ENCODE data around the gene C16orf46. TPM values are rescaled to one million over a fixed set of nuclear protein-coding genes. Genes with fewer than 3 reads are reported as not detected.
"Not testable (repeated sequence)": the region's sequence is repeated elsewhere in the genome, so short reads cannot be mapped to it uniquely, and the experiment has no call there.

C16orf46 gene
- total RNA-seq, 1 donor from 2014 or later, result 0.35 TPM

DNA sequence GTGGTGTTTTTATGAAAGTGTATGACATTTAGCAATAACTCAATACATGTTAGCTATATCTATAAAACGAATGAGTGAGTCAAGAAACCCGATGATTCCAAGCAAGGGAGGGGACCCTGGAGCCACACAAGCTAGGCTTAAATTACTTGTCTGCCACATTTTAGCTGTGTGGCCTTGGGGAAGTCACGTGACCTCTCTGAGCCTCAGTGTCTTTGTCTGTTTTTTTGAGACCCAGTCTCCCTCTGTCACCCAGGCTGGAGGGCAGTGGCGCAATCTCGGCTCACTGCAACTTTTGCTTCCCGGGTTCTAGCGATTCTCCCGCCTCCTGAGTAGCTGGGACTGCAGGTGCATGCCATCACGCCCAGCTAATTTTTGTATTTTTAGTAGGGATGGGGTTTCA is 39.2 kb upstream of the C16orf46 start:
- no peaks in the 10 kb centered on the region for H3K36me3 Mint-ChIP-seq (ENCODE audit: low read depth)
- H3K4me3 Mint-ChIP-seq (ENCODE audit: unreplicated experiment), result no peak overlapping the region
- H3K9me3 Mint-ChIP-seq (ENCODE audit: low read depth), result no peaks in the 10 kb centered on the region
- DNase-seq (ENCODE audit: low spot score), result no peak
- H3K4me1 Mint-ChIP-seq (ENCODE audit: low read depth), result no peaks in the 10 kb centered on the region
- no peak overlapping the region for H3K27ac Mint-ChIP-seq (ENCODE audit: unreplicated experiment)
- H3K27me3 Mint-ChIP-seq (ENCODE audit: low read depth), result peaks cover 21% of the 10 kb centered on the region
- TF ChIP-seq, protein P1, sequence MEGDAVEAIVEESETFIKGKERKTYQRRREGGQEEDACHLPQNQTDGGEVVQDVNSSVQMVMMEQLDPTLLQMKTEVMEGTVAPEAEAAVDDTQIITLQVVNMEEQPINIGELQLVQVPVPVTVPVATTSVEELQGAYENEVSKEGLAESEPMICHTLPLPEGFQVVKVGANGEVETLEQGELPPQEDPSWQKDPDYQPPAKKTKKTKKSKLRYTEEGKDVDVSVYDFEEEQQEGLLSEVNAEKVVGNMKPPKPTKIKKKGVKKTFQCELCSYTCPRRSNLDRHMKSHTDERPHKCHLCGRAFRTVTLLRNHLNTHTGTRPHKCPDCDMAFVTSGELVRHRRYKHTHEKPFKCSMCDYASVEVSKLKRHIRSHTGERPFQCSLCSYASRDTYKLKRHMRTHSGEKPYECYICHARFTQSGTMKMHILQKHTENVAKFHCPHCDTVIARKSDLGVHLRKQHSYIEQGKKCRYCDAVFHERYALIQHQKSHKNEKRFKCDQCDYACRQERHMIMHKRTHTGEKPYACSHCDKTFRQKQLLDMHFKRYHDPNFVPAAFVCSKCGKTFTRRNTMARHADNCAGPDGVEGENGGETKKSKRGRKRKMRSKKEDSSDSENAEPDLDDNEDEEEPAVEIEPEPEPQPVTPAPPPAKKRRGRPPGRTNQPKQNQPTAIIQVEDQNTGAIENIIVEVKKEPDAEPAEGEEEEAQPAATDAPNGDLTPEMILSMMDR (IDR thresholded peaks at IDR 0.05), result no peak

DNA sequence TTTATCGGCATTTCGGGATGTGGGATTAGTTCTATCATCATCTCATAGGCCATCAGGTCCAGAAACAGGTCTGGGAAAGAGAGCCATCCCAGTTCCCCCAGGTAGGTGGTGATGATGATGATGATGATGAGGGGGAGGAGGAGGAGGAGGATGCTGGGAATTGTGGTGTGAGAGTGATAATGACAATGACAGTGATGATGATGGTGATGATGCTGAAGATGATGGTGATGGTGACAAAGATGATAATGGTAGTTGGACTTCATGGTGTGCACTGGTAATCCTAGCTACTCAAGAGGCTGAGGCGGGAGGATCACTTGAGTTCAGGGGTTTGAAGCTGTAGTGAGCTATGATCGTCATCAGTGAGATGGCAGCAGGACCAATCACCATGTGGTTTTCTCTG is 35.4 kb upstream of the C16orf46 start:
- Mint-ChIP-seq H3K9me3 (ENCODE audit: low read depth) (no peaks in the 10 kb centered on the region), H3K4me1 (ENCODE audit: low read depth) (no peaks in the 10 kb centered on the region), H3K27me3 (ENCODE audit: low read depth) (peaks cover 10% of the 10 kb centered on the region), H3K36me3 (ENCODE audit: low read depth) (no peaks in the 10 kb centered on the region), H3K4me3 (ENCODE audit: unreplicated experiment) (no peak overlapping the region), H3K27ac (ENCODE audit: unreplicated experiment) (no peak overlapping the region)
- TF ChIP-seq, protein P1 (IDR thresholded peaks at IDR 0.05), result no peak
- no peak for DNase-seq (ENCODE audit: low spot score)

DNA sequence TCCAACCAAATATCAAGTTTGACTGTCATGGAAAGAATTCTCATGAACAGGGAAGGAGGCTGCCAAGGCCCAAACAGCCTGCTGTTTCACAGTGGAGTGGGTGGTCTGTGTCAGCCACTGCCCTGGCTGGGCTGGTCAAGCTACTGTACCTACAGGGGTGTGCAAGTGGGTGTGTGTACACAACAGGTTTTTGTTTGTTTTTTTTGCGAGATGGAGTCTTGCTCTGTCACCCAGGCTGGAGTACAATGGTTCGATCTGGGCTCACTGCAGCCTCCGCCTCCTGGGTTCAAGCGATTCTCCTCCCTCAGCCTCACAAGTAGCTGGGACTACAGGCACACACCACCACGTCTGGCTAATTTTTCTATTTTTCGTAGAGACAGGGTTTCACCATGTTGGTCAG is 32.2 kb upstream of the C16orf46 start:
- not testable (repeated sequence) for H3K36me3 Mint-ChIP-seq (ENCODE audit: low read depth); H3K9me3 Mint-ChIP-seq (ENCODE audit: low read depth); H3K4me1 Mint-ChIP-seq (ENCODE audit: low read depth); H3K4me3 Mint-ChIP-seq (ENCODE audit: unreplicated experiment); DNase-seq (ENCODE audit: low spot score); H3K27me3 Mint-ChIP-seq (ENCODE audit: low read depth); H3K27ac Mint-ChIP-seq (ENCODE audit: unreplicated experiment)

DNA sequence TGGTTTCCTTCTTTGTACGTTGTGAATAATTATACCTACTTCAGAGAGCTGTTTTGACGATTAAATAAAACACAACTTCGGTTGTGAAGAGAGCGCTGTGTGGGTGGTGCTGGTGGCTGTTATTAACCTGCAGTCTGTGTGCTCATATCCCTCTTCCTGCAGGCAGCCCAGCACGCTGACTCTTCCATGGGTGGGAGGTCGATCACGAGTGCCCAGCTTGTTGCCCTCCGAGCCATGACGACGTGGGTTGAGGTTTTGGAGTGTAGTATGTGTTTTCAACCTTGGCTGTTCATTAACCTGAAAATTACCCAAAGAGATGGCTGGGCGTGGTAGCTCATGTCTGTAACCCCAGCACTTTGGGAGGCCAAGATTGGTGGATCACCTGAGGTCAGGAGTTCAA is 30.5 kb upstream of the C16orf46 start:
- Mint-ChIP-seq H3K4me1 (ENCODE audit: low read depth) (no peaks in the 10 kb centered on the region), H3K27ac (ENCODE audit: unreplicated experiment) (no peak overlapping the region)
- TF ChIP-seq, protein P1 (IDR thresholded peaks at IDR 0.05), result no peak

DNA sequence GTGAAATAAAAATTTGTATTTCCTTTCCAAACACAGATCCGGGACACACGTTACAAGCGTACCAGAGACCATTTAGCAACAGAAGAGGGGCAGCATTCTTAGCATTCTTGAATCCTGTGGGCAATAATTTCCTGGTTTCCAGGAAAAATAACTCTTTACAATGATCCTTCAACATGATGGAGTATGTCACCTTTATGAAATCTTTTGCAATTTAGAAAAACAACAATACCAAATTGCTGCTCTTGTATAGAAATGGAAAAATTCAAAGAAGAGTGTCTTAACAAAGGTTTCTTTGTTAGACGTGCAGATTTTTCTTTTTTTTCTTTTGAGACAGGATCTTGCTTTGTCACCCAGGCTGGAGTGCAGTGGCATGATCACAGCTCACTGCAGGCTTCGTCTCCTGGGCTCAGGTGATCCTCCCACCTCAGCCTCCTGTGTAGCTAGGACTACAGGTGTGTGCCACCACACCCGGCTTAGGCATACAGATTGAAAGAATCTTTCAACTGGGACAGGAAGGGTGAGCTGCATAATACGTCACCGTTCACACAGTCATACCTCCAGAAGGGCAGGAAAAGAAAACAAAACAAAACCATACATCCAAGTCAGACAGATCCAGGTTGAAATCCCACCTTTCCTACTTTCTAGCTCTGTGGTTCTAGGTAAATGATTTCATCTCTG is 29.9 kb upstream of the C16orf46 start:
- Mint-ChIP-seq H3K27me3 (ENCODE audit: low read depth) (peaks cover 6% of the 10 kb centered on the region), H3K9me3 (ENCODE audit: low read depth) (no peaks in the 10 kb centered on the region), H3K4me1 (ENCODE audit: low read depth) (no peaks in the 10 kb centered on the region), H3K4me3 (ENCODE audit: unreplicated experiment) (no peak overlapping the region), H3K36me3 (ENCODE audit: low read depth) (no peaks in the 10 kb centered on the region), H3K27ac (ENCODE audit: unreplicated experiment) (no peak overlapping the region)
- DNase-seq (ENCODE audit: low spot score), result no peak
- TF ChIP-seq, protein P1 (IDR thresholded peaks at IDR 0.05), result no peak

More for the DNA sequence above, 30.5 kb upstream of the C16orf46 start:
- no peaks in the 10 kb centered on the region for H3K36me3 Mint-ChIP-seq (ENCODE audit: low read depth)
- no peak overlapping the region for H3K4me3 Mint-ChIP-seq (ENCODE audit: unreplicated experiment)
- DNase-seq (ENCODE audit: low spot score), result no peak
- H3K9me3 Mint-ChIP-seq (ENCODE audit: low read depth), result no peaks in the 10 kb centered on the region
- peaks cover 6% of the 10 kb centered on the region for H3K27me3 Mint-ChIP-seq (ENCODE audit: low read depth)

DNA sequence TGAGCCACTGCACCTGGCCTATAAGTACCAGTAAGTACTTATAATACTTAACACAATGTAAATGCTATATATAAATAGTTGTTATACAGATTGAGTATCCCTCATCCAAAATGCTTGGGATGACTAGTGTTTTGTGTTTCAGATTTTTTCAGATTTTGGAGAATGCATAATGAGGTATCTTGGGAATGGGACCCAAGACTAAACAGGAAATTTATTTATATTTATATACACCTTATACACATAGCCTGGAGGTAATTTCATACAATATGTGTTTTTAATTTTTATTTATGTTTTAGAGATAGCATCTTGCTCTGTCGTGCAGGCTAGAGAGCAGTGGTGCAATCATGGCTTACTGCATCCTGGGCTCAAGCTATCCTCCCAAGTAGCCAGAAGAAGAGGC is 28.9 kb upstream of the C16orf46 start:
- no peak overlapping the region for H3K27ac Mint-ChIP-seq (ENCODE audit: unreplicated experiment)
- no peaks in the 10 kb centered on the region for H3K4me1 Mint-ChIP-seq (ENCODE audit: low read depth)
- peaks cover 6% of the 10 kb centered on the region for H3K27me3 Mint-ChIP-seq (ENCODE audit: low read depth)
- H3K9me3 Mint-ChIP-seq (ENCODE audit: low read depth), result no peaks in the 10 kb centered on the region
- no peak overlapping the region for H3K4me3 Mint-ChIP-seq (ENCODE audit: unreplicated experiment)
- no peak for DNase-seq (ENCODE audit: low spot score)
- no peaks in the 10 kb centered on the region for H3K36me3 Mint-ChIP-seq (ENCODE audit: low read depth)
- TF ChIP-seq, protein P1 (IDR thresholded peaks at IDR 0.05), result no peak
